Measurements from ENCODE around the gene TPD52L1.

- TF ChIP-seq POLR2A (IDR thresholded peaks at IDR 0.05) = no peak
- TF ChIP-seq, protein P1, sequence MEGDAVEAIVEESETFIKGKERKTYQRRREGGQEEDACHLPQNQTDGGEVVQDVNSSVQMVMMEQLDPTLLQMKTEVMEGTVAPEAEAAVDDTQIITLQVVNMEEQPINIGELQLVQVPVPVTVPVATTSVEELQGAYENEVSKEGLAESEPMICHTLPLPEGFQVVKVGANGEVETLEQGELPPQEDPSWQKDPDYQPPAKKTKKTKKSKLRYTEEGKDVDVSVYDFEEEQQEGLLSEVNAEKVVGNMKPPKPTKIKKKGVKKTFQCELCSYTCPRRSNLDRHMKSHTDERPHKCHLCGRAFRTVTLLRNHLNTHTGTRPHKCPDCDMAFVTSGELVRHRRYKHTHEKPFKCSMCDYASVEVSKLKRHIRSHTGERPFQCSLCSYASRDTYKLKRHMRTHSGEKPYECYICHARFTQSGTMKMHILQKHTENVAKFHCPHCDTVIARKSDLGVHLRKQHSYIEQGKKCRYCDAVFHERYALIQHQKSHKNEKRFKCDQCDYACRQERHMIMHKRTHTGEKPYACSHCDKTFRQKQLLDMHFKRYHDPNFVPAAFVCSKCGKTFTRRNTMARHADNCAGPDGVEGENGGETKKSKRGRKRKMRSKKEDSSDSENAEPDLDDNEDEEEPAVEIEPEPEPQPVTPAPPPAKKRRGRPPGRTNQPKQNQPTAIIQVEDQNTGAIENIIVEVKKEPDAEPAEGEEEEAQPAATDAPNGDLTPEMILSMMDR (IDR thresholded peaks at IDR 0.05) = no peak
Measured at GRCh38 chr6:125123468-125124048, 30.0 kb upstream of the TPD52L1 start.

Measured in uterus (tissue), 2 donors.